Measurements from ENCODE around the gene TAF12. TPM values are rescaled to one million over a fixed set of nuclear protein-coding genes. Genes with fewer than 3 reads are reported as not detected.

The TAF12 gene
- total and polyA plus RNA-seq, 2 of the 4 experiments (the other 2 are of a cell fraction), result 28.8 to 31.7 TPM

DNA sequence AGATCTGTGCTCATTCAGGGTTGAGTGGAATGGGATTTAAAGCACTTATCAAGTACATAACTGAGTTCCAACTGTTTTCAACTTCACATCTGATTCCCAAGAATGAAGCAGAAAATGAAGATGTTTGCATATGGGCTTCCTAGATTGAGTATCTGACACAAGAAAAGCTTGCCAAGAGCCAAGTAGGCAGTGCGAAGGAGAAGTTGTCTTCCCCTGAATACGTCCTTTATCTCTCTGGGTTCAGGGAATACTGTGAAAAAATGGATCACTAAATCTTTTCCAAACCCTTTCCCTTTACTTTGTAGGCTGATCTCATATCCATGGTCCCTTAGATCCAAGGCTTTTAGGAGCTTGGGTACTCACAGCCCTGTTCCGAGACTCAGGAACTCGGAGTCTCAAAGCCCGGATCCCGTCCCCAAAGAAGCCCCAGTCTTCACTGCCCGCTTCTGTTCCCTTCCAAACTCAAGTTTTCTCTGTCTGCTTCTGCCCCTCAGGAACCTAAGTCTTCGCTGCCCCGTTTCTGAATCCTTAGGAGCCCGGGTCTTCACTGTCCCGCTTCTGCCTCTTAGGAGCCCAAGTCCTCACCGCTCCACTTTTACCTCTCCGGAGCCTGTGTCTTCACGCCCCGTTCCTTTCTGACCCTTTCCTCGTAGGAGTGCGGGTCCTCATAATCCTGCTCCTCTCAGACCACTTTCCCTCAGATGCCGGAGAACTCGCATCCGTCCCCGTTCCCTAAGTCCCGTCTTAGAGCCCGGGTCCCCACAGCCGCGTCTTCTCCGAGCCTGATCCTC is 616 bp downstream of the TAF12 start:
- H2AFZ ChIP-seq (replicated peaks; ENCODE audit: low read length, poor library complexity), result peak overlapping the region; percentile 96
- WGBS, 2 experiments (ENCODE audit: extremely low coverage in 2 of 2, insufficient read length in 1 of 2), result 0% methylated on average over 24 of the region's 26 CpGs; no CpG with 5 or more reads in 1 of the 2 experiments
- no peaks in the 10 kb centered on the region for H3K9me3 ChIP-seq (ENCODE audit: control insufficient read depth, insufficient read depth, low read length)
- peak overlapping the region; percentile 94 for H4K91ac ChIP-seq (ENCODE audit: insufficient read depth, low read depth, low read length)
- peak overlapping the region; percentile 82; the same call in 1 of the 2 replicates for H2BK120ac ChIP-seq (ENCODE audit: low read depth, low read length)
- CTCF ChIA-PET, result no interaction called here
- peak overlapping the region; percentile 73 for H3K4me2 ChIP-seq (ENCODE audit: low read depth, low read length)
- H3K4me1 ChIP-seq (ENCODE audit: control insufficient read depth, insufficient read depth, low read length), result peaks cover 1% of the 10 kb centered on the region
- peaks cover 5% of the 10 kb centered on the region; the same call in 1 of the 2 replicates for H3K9me1 ChIP-seq (ENCODE audit: insufficient read depth, low read length)
- peak overlapping the region; percentile 99 for H3K23ac ChIP-seq (ENCODE audit: low read depth, low read length)
- H3K4ac ChIP-seq (ENCODE audit: low read depth, low read length), result peak overlapping the region; percentile 97
- peak overlapping the region; percentile 76; the same call in 1 of the 2 replicates for H3K18ac ChIP-seq (ENCODE audit: low read depth, low read length)
- H4K8ac ChIP-seq (ENCODE audit: low read depth in 2 of 2, low read length in 2 of 2), result peak overlapping the region; percentile 95 to 96
- DNase-seq (peak; percentile 6), ATAC-seq (ENCODE audit: low read depth) (peak; percentile 42)
- peak overlapping the region; percentile 100 for H3K14ac ChIP-seq (replicated peaks; ENCODE audit: low read depth, low read length)
- intact Hi-C loops (cut with micrococcal nuclease), result loop anchor here (10.0 kb wide), 2 partner anchors 393 to 553 kb away; no protein-coding TSS in a partner anchor
- dilution Hi-C loops (cut with HindIII; ENCODE audit: low sequenced_read_pairs, unreplicated experiment), result no loop called here
- no peaks in the 10 kb centered on the region for H3K36me3 ChIP-seq (ENCODE audit: control insufficient read depth, insufficient read depth, low read length)
- POLR2A ChIA-PET (ENCODE audit: unreplicated experiment), result interaction anchor here (0.9 kb wide), 1 partner anchor 13 kb away, joined by 3 read pairs; no protein-coding TSS in a partner anchor
- no peak overlapping the region for H2BK20ac ChIP-seq (ENCODE audit: low read depth, low read length)
- peaks cover 18 to 42% of the 10 kb centered on the region in 2 experiments for H3K79me1 ChIP-seq (ENCODE audit: low read depth in 1 of 2, low read length in 2 of 2)
- H2AK9ac ChIP-seq (replicated peaks; ENCODE audit: low read depth, low read length, poor library complexity), result peak overlapping the region; percentile 82
- H3K56ac ChIP-seq (ENCODE audit: extremely low read depth, insufficient read depth, low read length), result peak overlapping the region; percentile 88
- peak overlapping the region; percentile 97 for H3K9ac ChIP-seq (ENCODE audit: low read depth, low read length)
- BruUV-seq (replicated peaks), result no TSS peak
- in situ Hi-C loops (cut with MboI; ENCODE audit: low sequenced_read_pairs), result no loop called here
- peak overlapping the region; percentile 85 for H2BK5ac ChIP-seq (ENCODE audit: low read depth, low read length, poor library complexity, severe bottlenecking)
- no peaks in the 10 kb centered on the region for H4K20me1 ChIP-seq (ENCODE audit: insufficient read depth, low read length)
- peak overlapping the region; percentile 94 for H3K27ac ChIP-seq (ENCODE audit: insufficient read depth, low read length)
- H3K27me3 ChIP-seq (ENCODE audit: control insufficient read depth, insufficient read depth, low read length), result no peaks in the 10 kb centered on the region
- H2AK5ac ChIP-seq (ENCODE audit: low read depth, low read length), result peak overlapping the region; percentile 69
- H3K4me3 ChIP-seq (ENCODE audit: insufficient read depth, low read depth, low read length), result peak overlapping the region; percentile 77
- H4K5ac ChIP-seq (ENCODE audit: low read depth, low read length), result peak overlapping the region; percentile 83
- H2BK15ac ChIP-seq (ENCODE audit: low read depth, low read length), result peak overlapping the region; percentile 46; the same call in 1 of the 3 replicates
- TF ChIP-seq RFX5 (IDR thresholded peaks at IDR 0.05; ENCODE audit: low read depth, low read length) (no peak), FOS (IDR thresholded peaks at IDR 0.05; ENCODE audit: low read depth, low read length) (no peak), RAD21 (IDR thresholded peaks at IDR 0.05; ENCODE audit: low read length) (no peak), NFE2L2 (IDR thresholded peaks at IDR 0.05; ENCODE audit: low read depth, low read length) (no peak), BHLHE40 (IDR thresholded peaks at IDR 0.05; ENCODE audit: low read depth, low read length) (no peak), MAFK (IDR thresholded peaks at IDR 0.05; ENCODE audit: low read depth, low read length) (no peak), CHD1 (IDR thresholded peaks at IDR 0.05; ENCODE audit: low read depth, low read length) (no peak), CEBPB (IDR thresholded peaks at IDR 0.05; ENCODE audit: low read depth, low read length) (no peak), SMC3 (IDR thresholded peaks at IDR 0.05; ENCODE audit: low read depth, low read length) (no peak), POLR2A (IDR thresholded peaks at IDR 0.05; ENCODE audit: low read depth, low read length) (no peak), RCOR1 (IDR thresholded peaks at IDR 0.05; ENCODE audit: insufficient replicate concordance, low read length) (no peak), MAZ (IDR thresholded peaks at IDR 0.05; ENCODE audit: borderline replicate concordance, low read depth, low read length) (no peak), MXI1 (IDR thresholded peaks at IDR 0.05; ENCODE audit: borderline replicate concordance, low read depth, low read length) (no peak)
- TF ChIP-seq, protein P1, sequence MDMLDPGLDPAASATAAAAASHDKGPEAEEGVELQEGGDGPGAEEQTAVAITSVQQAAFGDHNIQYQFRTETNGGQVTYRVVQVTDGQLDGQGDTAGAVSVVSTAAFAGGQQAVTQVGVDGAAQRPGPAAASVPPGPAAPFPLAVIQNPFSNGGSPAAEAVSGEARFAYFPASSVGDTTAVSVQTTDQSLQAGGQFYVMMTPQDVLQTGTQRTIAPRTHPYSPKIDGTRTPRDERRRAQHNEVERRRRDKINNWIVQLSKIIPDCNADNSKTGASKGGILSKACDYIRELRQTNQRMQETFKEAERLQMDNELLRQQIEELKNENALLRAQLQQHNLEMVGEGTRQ (IDR thresholded peaks at IDR 0.05; ENCODE audit: low read depth, low read length), result no peak
- TF ChIP-seq, protein P2, sequence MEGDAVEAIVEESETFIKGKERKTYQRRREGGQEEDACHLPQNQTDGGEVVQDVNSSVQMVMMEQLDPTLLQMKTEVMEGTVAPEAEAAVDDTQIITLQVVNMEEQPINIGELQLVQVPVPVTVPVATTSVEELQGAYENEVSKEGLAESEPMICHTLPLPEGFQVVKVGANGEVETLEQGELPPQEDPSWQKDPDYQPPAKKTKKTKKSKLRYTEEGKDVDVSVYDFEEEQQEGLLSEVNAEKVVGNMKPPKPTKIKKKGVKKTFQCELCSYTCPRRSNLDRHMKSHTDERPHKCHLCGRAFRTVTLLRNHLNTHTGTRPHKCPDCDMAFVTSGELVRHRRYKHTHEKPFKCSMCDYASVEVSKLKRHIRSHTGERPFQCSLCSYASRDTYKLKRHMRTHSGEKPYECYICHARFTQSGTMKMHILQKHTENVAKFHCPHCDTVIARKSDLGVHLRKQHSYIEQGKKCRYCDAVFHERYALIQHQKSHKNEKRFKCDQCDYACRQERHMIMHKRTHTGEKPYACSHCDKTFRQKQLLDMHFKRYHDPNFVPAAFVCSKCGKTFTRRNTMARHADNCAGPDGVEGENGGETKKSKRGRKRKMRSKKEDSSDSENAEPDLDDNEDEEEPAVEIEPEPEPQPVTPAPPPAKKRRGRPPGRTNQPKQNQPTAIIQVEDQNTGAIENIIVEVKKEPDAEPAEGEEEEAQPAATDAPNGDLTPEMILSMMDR (conservative IDR thresholded peaks at IDR 0.05; ENCODE audit: low read depth, low read length), result no peak

All from IMR-90 (cell line).